Esophagus (tissue), 2 donors: ENCODE measurements around the gene MRPL37. TPM values are rescaled to one million over a fixed set of nuclear protein-coding genes. Genes with fewer than 3 reads are reported as not detected.
"Not testable (repeated sequence)": the region's sequence is repeated elsewhere in the genome, so short reads cannot be mapped to it uniquely, and the experiment has no call there.

ENCODE experiments used
- H3K27ac ChIP-seq, 2 donors: one replicate each; pipeline ENCODE4 v1.5.1; 2013; ENCODE audit warnings: low read depth in 2 of 2, mild to moderate bottlenecking in 2 of 2, inconsistent platforms in 1 of 2, low read length in 1 of 2, moderate library complexity in 1 of 2
- H3K27me3 ChIP-seq, 2 donors: one replicate each; pipeline ENCODE4 v1.6.1; 2013; ENCODE audit warnings: low read length in 2 of 2, control low read depth in 1 of 2, mild to moderate bottlenecking in 1 of 2; ENCODE audit not compliant: insufficient read depth in 2 of 2, control insufficient read depth in 1 of 2
- H3K36me3 ChIP-seq, 2 donors: one replicate each; pipeline ENCODE4 v1.6.1; 2013; ENCODE audit warnings: low read length in 1 of 2; ENCODE audit not compliant: control insufficient read depth in 2 of 2, insufficient read depth in 2 of 2
- H3K4me1 ChIP-seq, 2 donors: one replicate each; pipeline ENCODE4 v1.6.1; 2013; ENCODE audit warnings: low read length in 1 of 2; ENCODE audit not compliant: control insufficient read depth in 2 of 2, insufficient read depth in 2 of 2
- H3K4me3 ChIP-seq, 2 donors: one replicate each; pipeline ENCODE4 v1.5.1; 2013; ENCODE audit warnings: low read length in 2 of 2, mild to moderate bottlenecking in 2 of 2, low read depth in 1 of 2, moderate library complexity in 1 of 2
- H3K9me3 ChIP-seq, 2 donors: one replicate each; pipeline ENCODE4 v1.6.1; 2013; ENCODE audit warnings: mild to moderate bottlenecking in 2 of 2, low read depth in 1 of 2, low read length in 1 of 2, moderate library complexity in 1 of 2; ENCODE audit not compliant: control insufficient read depth in 2 of 2, insufficient read depth in 1 of 2
- WGBS, 2 donors: extraction: QIAGEN DNeasy Blood & Tissue Kit; methylation state at CpG; one replicate each; pipeline ENCODE4 v1.1.7; 2013; 5-methylcytosine and 5-hydroxymethylcytosine counted together
- polyA plus RNA-seq, 2 donors: library from polyadenylated mRNA; stranded (reverse); fragments of 200-250 nt; gene quantifications; one replicate each; pipeline ENCODE4 v1.2.3, GENCODE V29; 2013
- donor health status: healthy with polysubstance abuse.
- donor health status: Bipolar disorder and iron deficiency.

Gene MRPL37
- polyA plus RNA-seq, 2 donors, result 17.8 to 69.7 TPM

DNA sequence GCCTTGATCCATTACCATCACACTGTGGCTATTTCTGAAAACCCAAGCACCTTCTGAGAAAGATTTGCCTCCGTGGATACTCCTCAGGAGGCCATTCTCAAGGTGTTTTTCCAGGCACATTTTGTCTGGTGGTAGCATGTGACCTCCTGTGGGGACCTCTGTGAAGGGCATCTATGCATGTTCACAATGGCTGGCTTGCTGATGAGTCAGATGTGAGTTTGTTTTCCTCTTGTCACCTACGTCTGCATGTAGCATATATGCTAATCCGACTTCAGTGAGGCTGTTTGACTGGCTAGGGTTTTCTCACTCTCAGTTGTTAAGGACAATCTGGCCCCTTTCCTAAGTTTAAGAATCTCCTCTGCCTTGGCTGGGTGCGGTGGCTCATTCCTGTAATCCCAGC lies 7.9 kb downstream of the MRPL37 start:
- WGBS, 2 donors, result 55 to 67% methylated on average over 4 of the region's 4 CpGs
- H3K27ac ChIP-seq, H3K9me3 ChIP-seq, H3K4me1 ChIP-seq, H3K27me3 ChIP-seq, H3K4me3 ChIP-seq: not testable (repeated sequence)
- peaks cover 31 to 38% of the 10 kb centered on the region in 2 donors for H3K36me3 ChIP-seq

DNA sequence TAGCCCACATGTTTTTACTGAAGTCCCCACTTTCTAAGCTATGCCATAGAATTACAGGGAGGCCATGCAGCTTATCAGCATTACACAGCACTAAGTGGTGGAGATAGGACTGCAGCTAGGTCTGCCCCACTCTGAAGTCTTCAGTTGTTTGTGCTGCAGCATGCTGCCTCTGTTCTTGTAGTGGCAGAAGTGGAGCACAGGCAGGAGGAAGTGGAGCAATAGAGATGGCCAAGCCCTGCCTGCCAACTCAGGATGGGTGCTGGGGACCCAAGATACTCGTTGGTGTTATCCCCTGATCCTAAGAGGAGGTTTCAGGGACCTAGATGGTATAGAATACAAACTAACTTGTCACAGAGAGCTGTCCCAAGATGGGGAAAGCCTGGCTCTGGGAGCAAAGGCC lies 12.9 kb downstream of the MRPL37 start:
- WGBS, 2 donors, result 73 to 80% methylated on average over 1 of the region's 1 CpG
- Histone ChIP-seq H3K27ac (no peak overlapping the region), H3K27me3 (no peaks in the 10 kb centered on the region), H3K9me3 (no peaks in the 10 kb centered on the region), H3K4me1 (no peaks in the 10 kb centered on the region), H3K36me3 (peaks cover 29 to 55% of the 10 kb centered on the region in 2 donors), H3K4me3 (no peak overlapping the region)

DNA sequence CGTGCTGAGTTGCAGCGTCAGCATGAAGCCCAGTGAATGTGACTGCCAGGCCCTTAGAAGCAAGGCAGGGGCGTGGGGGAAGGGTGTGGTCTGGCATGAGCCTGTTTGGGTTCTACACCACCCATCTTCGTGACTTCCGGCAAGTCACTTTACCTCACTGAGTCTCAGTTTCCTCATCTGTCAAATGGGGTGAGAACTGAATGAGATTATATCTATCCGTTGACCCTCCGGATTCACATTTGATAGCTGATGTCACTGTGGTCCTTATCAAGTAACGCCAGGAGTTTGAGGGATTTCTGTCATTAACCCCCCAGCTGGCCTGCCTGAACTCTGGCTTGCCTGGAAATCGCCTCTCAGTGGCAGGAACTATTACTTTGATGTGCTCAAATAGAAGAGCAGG lies 15.6 kb downstream of the MRPL37 start:
- H3K4me3 ChIP-seq, result no peak overlapping the region
- no peaks in the 10 kb centered on the region for H3K9me3 ChIP-seq
- H3K4me1 ChIP-seq, result peaks cover 5 to 8% of the 10 kb centered on the region in 2 donors
- peaks cover 33 to 58% of the 10 kb centered on the region in 2 donors for H3K36me3 ChIP-seq
- WGBS, 2 donors, result 90 to 91% methylated on average over 9 of the region's 9 CpGs
- H3K27me3 ChIP-seq, result no peaks in the 10 kb centered on the region
- no peak overlapping the region for H3K27ac ChIP-seq

DNA sequence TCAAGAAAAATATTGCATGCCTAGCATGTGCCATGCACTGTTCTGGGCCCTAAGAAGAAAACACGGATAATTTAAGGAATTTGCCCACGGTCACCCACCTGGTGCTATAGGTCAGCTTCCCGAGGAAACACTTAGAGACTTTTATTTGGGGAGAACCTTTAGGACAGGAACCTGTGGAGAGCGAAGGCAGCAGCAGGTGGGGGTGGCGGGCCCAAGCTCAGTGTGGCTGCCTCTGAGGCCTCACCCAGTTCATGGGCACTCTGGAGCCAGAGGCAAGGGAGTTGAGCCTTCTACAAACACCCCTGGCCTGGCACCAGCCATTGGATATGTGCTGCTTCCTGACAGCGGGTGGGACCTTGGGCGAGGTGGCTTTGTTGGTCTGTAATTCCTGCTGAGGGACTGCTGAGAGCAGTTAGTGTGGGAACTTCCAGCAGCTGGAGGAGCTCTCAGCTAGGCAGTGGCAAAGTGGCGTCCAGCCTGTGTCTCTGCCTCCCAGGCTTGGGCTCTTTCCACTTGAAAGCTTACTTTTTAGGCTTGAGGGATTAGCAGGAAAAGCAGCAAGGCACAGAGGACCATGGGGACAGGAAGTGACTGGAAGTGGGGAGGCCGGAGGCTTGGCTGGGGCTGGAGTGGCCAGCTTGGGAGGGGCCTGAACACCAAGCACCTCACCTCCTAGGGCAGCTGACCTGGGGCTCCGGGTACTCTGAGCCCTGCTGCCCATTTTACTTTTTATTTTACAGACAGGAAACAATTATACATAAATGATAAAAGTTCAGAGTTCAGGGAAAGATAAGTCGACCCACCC lies 19.1 kb downstream of the MRPL37 start:
- Histone ChIP-seq H3K36me3 (peaks cover 11 to 37% of the 10 kb centered on the region in 2 donors), H3K4me1 (peaks cover 5 to 8% of the 10 kb centered on the region in 2 donors), H3K27me3 (no peaks in the 10 kb centered on the region), H3K4me3 (no peak overlapping the region), H3K9me3 (no peaks in the 10 kb centered on the region), H3K27ac (peak overlapping the region; percentile 39 to 84)
- WGBS, 2 donors, result 49 to 58% methylated on average over 11 of the region's 11 CpGs

DNA sequence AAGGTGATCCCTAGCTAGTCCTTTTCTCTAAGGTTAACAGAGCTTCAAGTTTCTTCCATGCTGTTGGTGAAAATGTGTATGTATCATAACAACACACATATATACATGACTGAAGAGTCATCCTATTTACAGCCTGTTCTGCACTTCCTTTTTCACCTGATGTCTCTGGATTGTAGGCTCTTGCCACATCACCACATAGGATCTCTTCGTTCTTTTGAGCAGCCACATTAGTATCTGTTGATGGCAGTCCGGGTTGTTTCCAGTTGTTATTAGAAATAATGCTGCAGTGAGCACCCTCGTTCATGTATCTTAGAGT lies 19.7 kb downstream of the MRPL37 start:
- Histone ChIP-seq H3K27ac (peak overlapping the region; percentile 38 to 39), H3K9me3 (no peaks in the 10 kb centered on the region), H3K36me3 (peaks cover 11 to 32% of the 10 kb centered on the region in 2 donors), H3K4me3 (no peak overlapping the region), H3K27me3 (no peaks in the 10 kb centered on the region), H3K4me1 (peaks cover 5 to 8% of the 10 kb centered on the region in 2 donors)
- 58 to 60% methylated on average over 3 of the region's 3 CpGs for whole genome bisulfite sequencing, 2 donors

- Histone ChIP-seq H3K9me3 (no peaks in the 10 kb centered on the region), H3K36me3 (peaks cover 7 to 32% of the 10 kb centered on the region in 2 donors), H3K4me3 (no peak overlapping the region), H3K4me1 (peaks cover 5 to 8% of the 10 kb centered on the region in 2 donors), H3K27ac (peak overlapping the region; percentile 38 to 39), H3K27me3 (no peaks in the 10 kb centered on the region)
- 55 to 63% methylated on average over 18 of the region's 18 CpGs for WGBS, 2 donors
Observed at GRCh38 chr1:54220004-54220811, 20.2 kb downstream of the MRPL37 start.

DNA sequence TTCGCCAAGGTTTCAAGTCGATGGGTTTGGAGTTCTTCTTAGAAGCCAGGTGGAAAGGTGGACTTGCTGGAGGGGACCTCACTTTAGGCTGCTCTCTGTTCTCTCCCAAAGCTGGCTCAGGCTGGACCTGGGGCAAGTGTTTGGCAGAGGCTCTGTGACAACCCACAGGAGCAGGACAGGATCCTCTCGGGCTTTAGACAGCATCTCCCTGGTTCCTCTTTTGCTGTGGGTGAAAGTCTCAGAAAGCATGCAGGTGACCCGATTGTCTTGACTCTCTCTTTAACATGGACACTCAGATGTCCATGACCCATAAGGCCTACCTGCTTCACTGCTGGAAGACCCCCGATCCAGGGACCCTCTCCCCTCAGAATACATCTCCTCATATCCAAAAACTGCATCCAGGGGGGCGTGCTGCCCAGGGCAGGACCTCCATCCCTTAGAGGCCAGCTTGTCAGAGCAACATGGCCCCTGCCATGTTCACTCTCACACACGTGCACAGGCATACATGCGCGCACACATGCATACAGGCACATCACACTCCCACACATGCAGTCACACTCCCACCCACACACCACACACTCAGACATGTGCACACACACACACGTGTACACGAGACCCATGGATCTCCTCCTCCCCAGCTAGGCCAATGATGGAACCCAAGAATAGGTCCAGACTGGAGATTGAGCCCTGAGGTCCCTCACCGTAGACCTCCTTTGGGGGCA lies 21.3 kb downstream of the MRPL37 start:
- Histone ChIP-seq H3K9me3 (no peaks in the 10 kb centered on the region), H3K36me3 (peaks cover 7 to 28% of the 10 kb centered on the region in 2 donors), H3K4me3 (no peak overlapping the region), H3K27me3 (no peaks in the 10 kb centered on the region), H3K27ac (peak overlapping the region in 1 of 2 donors; percentile 2), H3K4me1 (peaks cover 5 to 8% of the 10 kb centered on the region in 2 donors)
- WGBS, 2 donors, result 88 to 89% methylated on average over 12 of the region's 12 CpGs

- WGBS, 2 donors, result 90 to 91% methylated on average over 7 of the region's 7 CpGs
- H3K9me3 ChIP-seq, result no peaks in the 10 kb centered on the region
- peaks cover 5 to 8% of the 10 kb centered on the region in 2 donors for H3K4me1 ChIP-seq
- peaks cover 7 to 22% of the 10 kb centered on the region in 2 donors for H3K36me3 ChIP-seq
- H3K27ac ChIP-seq, result no peak overlapping the region
- H3K27me3 ChIP-seq, result no peaks in the 10 kb centered on the region
- no peak overlapping the region for H3K4me3 ChIP-seq
Observed at GRCh38 chr1:54221867-54222484, 22.0 kb downstream of the MRPL37 start.

DNA sequence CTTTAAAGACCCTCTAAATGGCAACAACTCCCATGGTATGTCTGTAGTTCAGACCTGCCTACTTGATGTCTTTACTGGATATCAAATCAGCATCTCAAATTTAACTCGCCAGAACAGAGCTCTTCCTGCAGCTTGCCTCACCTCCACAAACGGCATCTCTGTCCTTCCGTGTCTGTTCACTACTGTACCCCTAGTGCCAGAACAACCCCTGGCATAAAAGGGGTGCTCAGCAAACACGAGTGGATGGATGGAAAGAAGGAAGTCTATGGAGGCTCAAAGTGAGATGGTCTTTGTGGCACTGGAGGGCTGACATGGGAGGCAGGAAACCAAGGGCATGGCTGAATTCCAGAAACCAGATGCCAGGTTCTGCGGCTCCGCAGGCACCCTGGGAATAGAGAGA lies 22.7 kb downstream of the MRPL37 start:
- Histone ChIP-seq H3K27ac (no peak overlapping the region), H3K27me3 (no peaks in the 10 kb centered on the region), H3K4me1 (peaks cover 5 to 11% of the 10 kb centered on the region in 2 donors), H3K36me3 (peaks cover 5 to 14% of the 10 kb centered on the region in 2 donors), H3K9me3 (no peaks in the 10 kb centered on the region), H3K4me3 (no peak overlapping the region)
- 75 to 76% methylated on average over 6 of the region's 6 CpGs for WGBS, 2 donors
